GM12878 (cell line): ENCODE results near the gene ZFHX2. TPM values are rescaled to one million over a fixed set of nuclear protein-coding genes. Genes with fewer than 3 reads are reported as not detected.

Source experiments
- ATAC-seq: fragments of 200-7000 bp; cut with Tn5 transposase; 3 replicates; pipeline ENCODE4 v1.9.1; 2020; ENCODE audit warnings: mild to moderate bottlenecking, moderate library complexity
- BruUV-seq: library from RNA; stranded (reverse); fragments of 400-500 nt; replicated peaks from 2 replicates; lab custom pipeline; 2021; lab: Mats Ljungman, UMichigan
- CTCF ChIA-PET: fragments of 300-600 bp; sonication (Branson Sonifier 250); formaldehyde crosslinking; extraction: SDS; loops from one replicate; lab custom pipeline; 2021; ENCODE audit warnings: inconsistent platforms; lab: Yijun Ruan, JAX
- POLR2A ChIA-PET: fragments of 350-600 bp; formaldehyde crosslinking; extraction: SDS; loops from one replicate; lab custom pipeline; 2021; ENCODE audit warnings: inconsistent platforms; lab: Charles Lee
- RAD21 ChIA-PET: fragments of 300-600 bp; sonication (Branson Sonifier 250); formaldehyde crosslinking; loops from one replicate; lab custom pipeline; 2023; ENCODE audit warnings: antibody characterized with exemption; ENCODE audit not compliant: unreplicated experiment; lab: Charles Lee
- SMC1A ChIA-PET: fragments of 300-600 bp; sonication (Branson Sonifier 250); formaldehyde crosslinking; loops from one replicate; lab custom pipeline; 2023; ENCODE audit not compliant: unreplicated experiment, uncharacterized antibody; lab: Charles Lee
- DNase-seq: peaks from one replicate; pipeline ENCODE4 v3.0.0-alpha.2; 2011; ENCODE audit warnings: low read depth, low spot score
- FAIRE-seq: peaks from 3 replicates; lab custom pipeline; 2011; peaks lifted over from hg19 to GRCh38; lab: Jason Lieb, UNC
- H2AFZ ChIP-seq: 2 replicates; pipeline ENCODE4 v1.6.0; 2011; ENCODE audit warnings: low read depth, low read length, control low read depth; ENCODE audit not compliant: control insufficient read depth
- H3K27ac ChIP-seq: 2 replicates; pipeline ENCODE4 v1.5.1; 2011; ENCODE audit warnings: control low read depth; ENCODE audit not compliant: control insufficient read depth, insufficient read depth
- H3K27me3 ChIP-seq, 2 experiments: replicated peaks in 1 of 2; 2 replicates each; pipeline versions ENCODE4 v1.6.0 to v1.6.1; 2011; ENCODE audit warnings: low read length in 1 of 2; ENCODE audit not compliant: control insufficient read depth in 2 of 2, insufficient read depth in 2 of 2
- H3K36me3 ChIP-seq, 2 experiments: 2 replicates each; pipeline ENCODE4 v1.5.1; 2011; ENCODE audit warnings: low read length in 1 of 2; ENCODE audit not compliant: control insufficient read depth in 2 of 2, insufficient read depth in 2 of 2
- H3K4me1 ChIP-seq: 2 replicates; pipeline ENCODE4 v1.6.1; 2011; ENCODE audit warnings: mild to moderate bottlenecking, low read length, moderate library complexity, mixed read lengths; ENCODE audit not compliant: control insufficient read depth, insufficient read depth
- H3K4me2 ChIP-seq: 2 replicates; pipeline ENCODE4 v1.6.0; 2011; ENCODE audit warnings: control low read depth; ENCODE audit not compliant: control insufficient read depth, insufficient read depth
- H3K4me3 ChIP-seq: fragments of 200-600 bp; sonication (generic); 2 replicates; pipeline ENCODE4 v1.5.1; 2016
- H3K79me2 ChIP-seq: 2 replicates; pipeline ENCODE4 v1.6.0; 2011; ENCODE audit warnings: low read length; ENCODE audit not compliant: control insufficient read depth, insufficient read depth
- H3K9ac ChIP-seq: 2 replicates; pipeline ENCODE4 v1.8.0; 2011; ENCODE audit warnings: low read length, control low read depth, mixed read lengths; ENCODE audit not compliant: control insufficient read depth, insufficient read depth
- H3K9me3 ChIP-seq: replicated peaks from 3 replicates; pipeline ENCODE4 v1.5.1; 2011; ENCODE audit warnings: mild to moderate bottlenecking, low read length; ENCODE audit not compliant: control insufficient read depth, insufficient read depth
- H4K20me1 ChIP-seq: 2 replicates; pipeline ENCODE4 v1.6.0; 2011; ENCODE audit not compliant: control insufficient read depth, insufficient read depth
- ATF7 ChIP-seq: fragments of 450-650 bp; IDR thresholded peaks from 2 replicates; pipeline ENCODE4 v1.6.1; 2016; ENCODE audit warnings: low read depth, mild to moderate bottlenecking
- EZH2 ChIP-seq: IDR thresholded peaks from 2 replicates; pipeline ENCODE4 v1.6.1; 2012; ENCODE audit warnings: low read depth, mild to moderate bottlenecking, control low read depth, inconsistent platforms, low read length, borderline replicate concordance; ENCODE audit not compliant: control insufficient read depth
- JUNB ChIP-seq: IDR thresholded peaks from 2 replicates; pipeline ENCODE4 v1.6.1; 2016; ENCODE audit warnings: antibody characterized with exemption, mild to moderate bottlenecking
- MEF2A ChIP-seq: IDR thresholded peaks from 2 replicates; pipeline ENCODE4 v1.6.1; 2011; ENCODE audit warnings: low read depth, mild to moderate bottlenecking, low read length, moderate library complexity; ENCODE audit not compliant: insufficient read depth
- MTA2 ChIP-seq: fragments of 450-650 bp; IDR thresholded peaks from 2 replicates; pipeline ENCODE4 v1.6.1; 2016; ENCODE audit warnings: low read depth, mild to moderate bottlenecking, moderate library complexity
- MYB ChIP-seq: fragments of 150-350 bp; IDR thresholded peaks from 2 replicates; pipeline ENCODE4 v1.6.1; 2014; ENCODE audit warnings: mild to moderate bottlenecking, low read depth, low read length, borderline replicate concordance
- MYC ChIP-seq: IDR thresholded peaks from 2 replicates; pipeline ENCODE4 v1.6.1; 2011; ENCODE audit warnings: mild to moderate bottlenecking, low read length, moderate library complexity, inconsistent platforms; ENCODE audit not compliant: insufficient read depth, insufficient replicate concordance, insufficient read length, severe bottlenecking
- TBL1XR1 ChIP-seq: IDR thresholded peaks from 2 replicates; pipeline ENCODE4 v1.6.1; 2012; ENCODE audit warnings: low read depth, low read length, improper control_type of control experiment
- ZNF24 ChIP-seq: fragments of 450-650 bp; IDR thresholded peaks from 2 replicates; pipeline ENCODE4 v1.6.1; 2017; ENCODE audit warnings: antibody characterized with exemption, mild to moderate bottlenecking
- ZNF592 ChIP-seq: fragments of 450-650 bp; IDR thresholded peaks from 2 replicates; pipeline ENCODE4 v1.6.1; 2017; ENCODE audit warnings: mild to moderate bottlenecking, moderate library complexity
- WGBS: methylation state at CpG from one replicate; pipeline ENCODE4 v1.1.6; 2016; ENCODE audit warnings: low lambda C conversion rate; ENCODE audit not compliant: insufficient replicate concordance, insufficient coverage; ENCODE audit errors: missing lambda C conversion rate; 5-methylcytosine and 5-hydroxymethylcytosine counted together
- in situ Hi-C: fragments of 300-500 bp; cut with MboI; formaldehyde crosslinking; loops from 9 replicates; pipeline ENCODE4 v1.14.3; 2018; ENCODE audit warnings: mixed read lengths
- intact Hi-C: fragments of 100-400 bp; cut with micrococcal nuclease; formaldehyde crosslinking; loops from one replicate; pipeline ENCODE4 v1.14.2; 2022; ENCODE audit not compliant: unreplicated experiment
- polyA plus RNA-seq, 11 experiments: library from polyadenylated mRNA; depleted of rRNA in 4 of 11; unstranded in 6 of 11; stranded (reverse) in 5 of 11; fragments of >200 nt; fragmentation: Nextera tagmentation in 4 of 11; fragmentation: Illumina TruSeq in 1 of 11; extraction: Ambion mirVana in 4 of 11; extraction: Trizol in 1 of 11; gene quantifications; 1 replicate in 1 of 11; 2 replicates in 10 of 11; pipeline versions ENCODE4 v1.2.1 to v1.2.3, GENCODE V29; 2011 to 2016; ENCODE audit warnings: inconsistent platforms in 2 of 11, missing spikeins in 2 of 11, low read depth in 1 of 11
- total RNA-seq, 4 experiments: library from RNA; depleted of rRNA in 3 of 4; stranded (reverse); fragments of >200 nt in 3 of 4; fragmentation: Illumina TruSeq in 1 of 4; extraction: Trizol in 1 of 4; gene quantifications; 2 replicates each; pipeline versions ENCODE4 v1.2.1 to v1.2.3, GENCODE V29; 2013 to 2021
- TF ChIP-seq, protein P1 (sequence below): fragments of 150-350 bp; IDR thresholded peaks from 2 replicates; pipeline ENCODE4 v1.6.1; 2014; ENCODE audit warnings: mild to moderate bottlenecking, low read depth, low read length
- TF ChIP-seq, protein P2 (sequence below): IDR thresholded peaks from 2 replicates; pipeline ENCODE4 v1.6.1; 2012; ENCODE audit warnings: low read depth, low read length, improper control_type of control experiment
- TF ChIP-seq, protein P3 (sequence below): fragments of 450-650 bp; formaldehyde crosslinking; IDR thresholded peaks from 2 replicates; pipeline ENCODE4 v1.4.0; 2022; ENCODE audit warnings: mild to moderate bottlenecking, moderate library complexity

The ZFHX2 gene
- total and polyA plus RNA-seq, 10 of the 15 experiments (the other 5 are each of a cell fraction or from before 2014, with no cell fraction given): 0.27 to 2.2 (median 0.55) TPM

DNA sequence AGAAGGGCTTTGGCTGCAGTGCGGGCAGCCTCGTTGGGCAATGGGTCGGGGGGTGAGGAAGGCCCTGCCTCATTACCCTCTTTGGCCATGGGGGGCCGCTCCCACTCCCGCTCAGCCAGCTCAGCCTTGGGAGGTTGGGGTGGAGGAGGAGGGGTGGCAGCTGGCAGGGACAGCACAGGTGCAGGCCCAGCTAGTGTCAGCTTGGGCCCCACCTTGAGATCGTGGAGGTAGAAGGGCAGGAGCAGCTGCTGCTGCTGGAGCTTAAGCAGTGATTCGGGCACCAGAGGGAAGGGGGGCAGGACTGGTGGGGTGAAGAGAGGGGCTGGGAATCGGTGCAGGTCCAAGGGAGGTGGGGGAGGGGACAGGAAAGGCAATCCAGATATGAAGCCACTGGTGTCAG is 26.0 kb downstream of the ZFHX2 start (continued):
- TF ChIP-seq, protein P1, sequence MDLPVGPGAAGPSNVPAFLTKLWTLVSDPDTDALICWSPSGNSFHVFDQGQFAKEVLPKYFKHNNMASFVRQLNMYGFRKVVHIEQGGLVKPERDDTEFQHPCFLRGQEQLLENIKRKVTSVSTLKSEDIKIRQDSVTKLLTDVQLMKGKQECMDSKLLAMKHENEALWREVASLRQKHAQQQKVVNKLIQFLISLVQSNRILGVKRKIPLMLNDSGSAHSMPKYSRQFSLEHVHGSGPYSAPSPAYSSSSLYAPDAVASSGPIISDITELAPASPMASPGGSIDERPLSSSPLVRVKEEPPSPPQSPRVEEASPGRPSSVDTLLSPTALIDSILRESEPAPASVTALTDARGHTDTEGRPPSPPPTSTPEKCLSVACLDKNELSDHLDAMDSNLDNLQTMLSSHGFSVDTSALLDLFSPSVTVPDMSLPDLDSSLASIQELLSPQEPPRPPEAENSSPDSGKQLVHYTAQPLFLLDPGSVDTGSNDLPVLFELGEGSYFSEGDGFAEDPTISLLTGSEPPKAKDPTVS: no peak
- TF ChIP-seq, all 136 proteins: peak for 0

- no peak overlapping the region for H3K27ac ChIP-seq
- no peaks in the 10 kb centered on the region for H4K20me1 ChIP-seq
- no TSS peak for BruUV-seq
- ChIA-PET CTCF (interaction anchor here (1.2 kb wide), 1 partner anchor 49 kb away, joined by 3 read pairs; no protein-coding TSS in a partner anchor), RAD21 (no interaction called here), POLR2A (no interaction called here), SMC1A (no interaction called here)
- H3K36me3 ChIP-seq: no peaks in the 10 kb centered on the region
- TF ChIP-seq EZH2: no peak
- TF ChIP-seq TBL1XR1: no peak
- TF ChIP-seq ZNF24: no peak
- no peak for TF ChIP-seq MTA2
- no peak for TF ChIP-seq MYC
- TF ChIP-seq ZNF592: no peak
- TF ChIP-seq ATF7: no peak
- TF ChIP-seq, protein P2, sequence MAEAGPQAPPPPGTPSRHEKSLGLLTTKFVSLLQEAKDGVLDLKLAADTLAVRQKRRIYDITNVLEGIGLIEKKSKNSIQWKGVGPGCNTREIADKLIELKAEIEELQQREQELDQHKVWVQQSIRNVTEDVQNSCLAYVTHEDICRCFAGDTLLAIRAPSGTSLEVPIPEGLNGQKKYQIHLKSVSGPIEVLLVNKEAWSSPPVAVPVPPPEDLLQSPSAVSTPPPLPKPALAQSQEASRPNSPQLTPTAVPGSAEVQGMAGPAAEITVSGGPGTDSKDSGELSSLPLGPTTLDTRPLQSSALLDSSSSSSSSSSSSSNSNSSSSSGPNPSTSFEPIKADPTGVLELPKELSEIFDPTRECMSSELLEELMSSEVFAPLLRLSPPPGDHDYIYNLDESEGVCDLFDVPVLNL: no peak
- TF ChIP-seq MYB: no peak
- TF ChIP-seq MEF2A: no peak
- TF ChIP-seq, protein P3, sequence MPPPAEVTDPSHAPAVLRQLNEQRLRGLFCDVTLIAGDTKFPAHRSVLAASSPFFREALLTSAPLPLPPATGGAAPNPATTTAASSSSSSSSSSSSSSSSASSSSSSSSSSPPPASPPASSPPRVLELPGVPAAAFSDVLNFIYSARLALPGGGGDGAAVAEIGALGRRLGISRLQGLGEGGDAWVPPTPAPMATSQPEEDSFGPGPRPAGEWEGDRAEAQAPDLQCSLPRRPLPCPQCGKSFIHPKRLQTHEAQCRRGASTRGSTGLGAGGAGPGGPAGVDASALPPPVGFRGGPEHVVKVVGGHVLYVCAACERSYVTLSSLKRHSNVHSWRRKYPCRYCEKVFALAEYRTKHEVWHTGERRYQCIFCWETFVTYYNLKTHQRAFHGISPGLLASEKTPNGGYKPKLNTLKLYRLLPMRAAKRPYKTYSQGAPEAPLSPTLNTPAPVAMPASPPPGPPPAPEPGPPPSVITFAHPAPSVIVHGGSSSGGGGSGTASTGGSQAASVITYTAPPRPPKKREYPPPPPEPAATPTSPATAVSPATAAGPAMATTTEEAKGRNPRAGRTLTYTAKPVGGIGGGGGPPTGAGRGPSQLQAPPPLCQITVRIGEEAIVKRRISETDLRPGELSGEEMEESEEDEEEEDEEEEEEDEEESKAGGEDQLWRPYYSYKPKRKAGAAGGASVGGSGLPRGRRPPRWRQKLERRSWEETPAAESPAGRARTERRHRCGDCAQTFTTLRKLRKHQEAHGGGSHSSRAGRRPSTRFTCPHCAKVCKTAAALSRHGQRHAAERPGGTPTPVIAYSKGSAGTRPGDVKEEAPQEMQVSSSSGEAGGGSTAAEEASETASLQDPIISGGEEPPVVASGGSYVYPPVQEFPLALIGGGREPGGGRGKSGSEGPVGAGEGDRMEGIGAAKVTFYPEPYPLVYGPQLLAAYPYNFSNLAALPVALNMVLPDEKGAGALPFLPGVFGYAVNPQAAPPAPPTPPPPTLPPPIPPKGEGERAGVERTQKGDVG (CRISPR knock-in tag): no peak
- no peak for TF ChIP-seq JUNB
- H3K79me2 ChIP-seq: no peaks in the 10 kb centered on the region
- WGBS: 88% methylated on average over 14 of the region's 14 CpGs
- ATAC-seq (no peak), DNase-seq (no peak), FAIRE-seq (no peak)
- in situ Hi-C loops (no loop called here), intact Hi-C loops (no loop called here)
- no peak overlapping the region for H3K4me3 ChIP-seq
- no peaks in the 10 kb centered on the region for H3K9me3 ChIP-seq
- H3K4me1 ChIP-seq: no peaks in the 10 kb centered on the region
- no peak overlapping the region for H3K4me2 ChIP-seq
- H2AFZ ChIP-seq: no peak overlapping the region
- no peaks in the 10 kb centered on the region for H3K27me3 ChIP-seq
- no peak overlapping the region for H3K9ac ChIP-seq
Observed at GRCh38 chr14:23524954-23525353, 26.6 kb downstream of the ZFHX2 start.
